Activated T-helper 2 cell treated with anti-CD3 and anti-CD28 coated beads, Interferon-gamma antibody, Interleukin-2, Interleukin-4, amounts not matched to agents 10 μg/mL and 5 μg/mL and 100 μg/mL, durations not matched to agents 14 hours and 24 hours and 36 hours (primary cell): ENCODE results near the gene WDR59. TPM values are rescaled to one million over a fixed set of nuclear protein-coding genes. Genes with fewer than 3 reads are reported as not detected.
"Not testable (repeated sequence)": the region's sequence is repeated elsewhere in the genome, so short reads cannot be mapped to it uniquely, and the experiment has no call there.

Experiments used
- DNase-seq: peaks from one replicate; pipeline ENCODE4 v3.0.0; 2021; ENCODE audit warnings: low spot score
- H3K27ac Mint-ChIP-seq: one replicate; pipeline ENCODE4 v1.8.0; 2021; ENCODE audit warnings: mixed read lengths
- H3K27me3 Mint-ChIP-seq: one replicate; pipeline ENCODE4 v1.8.0; 2021; ENCODE audit warnings: low read depth, mixed read lengths
- H3K36me3 Mint-ChIP-seq: one replicate; pipeline ENCODE4 v1.8.0; 2021; ENCODE audit warnings: low read depth, mixed read lengths
- H3K4me1 Mint-ChIP-seq: one replicate; pipeline ENCODE4 v1.8.0; 2021; ENCODE audit warnings: low read depth, mixed read lengths
- H3K4me3 Mint-ChIP-seq: one replicate; pipeline ENCODE4 v1.8.0; 2021; ENCODE audit warnings: low read depth, mild to moderate bottlenecking, moderate library complexity, mixed read lengths
- H3K9me3 Mint-ChIP-seq: one replicate; pipeline ENCODE4 v1.8.0; 2021; ENCODE audit warnings: mixed read lengths
- intact Hi-C: fragments of 100-400 bp; cut with micrococcal nuclease; formaldehyde crosslinking; loops from one replicate; pipeline ENCODE4 v1.15.1; 2023
- total RNA-seq: library from RNA; stranded (reverse); gene quantifications from 2 replicates; pipeline ENCODE4 v1.2.3, GENCODE V29; 2022

WDR59 gene
- total RNA-seq, result 83.9 and 92.0 TPM in 2 replicates

DNA sequence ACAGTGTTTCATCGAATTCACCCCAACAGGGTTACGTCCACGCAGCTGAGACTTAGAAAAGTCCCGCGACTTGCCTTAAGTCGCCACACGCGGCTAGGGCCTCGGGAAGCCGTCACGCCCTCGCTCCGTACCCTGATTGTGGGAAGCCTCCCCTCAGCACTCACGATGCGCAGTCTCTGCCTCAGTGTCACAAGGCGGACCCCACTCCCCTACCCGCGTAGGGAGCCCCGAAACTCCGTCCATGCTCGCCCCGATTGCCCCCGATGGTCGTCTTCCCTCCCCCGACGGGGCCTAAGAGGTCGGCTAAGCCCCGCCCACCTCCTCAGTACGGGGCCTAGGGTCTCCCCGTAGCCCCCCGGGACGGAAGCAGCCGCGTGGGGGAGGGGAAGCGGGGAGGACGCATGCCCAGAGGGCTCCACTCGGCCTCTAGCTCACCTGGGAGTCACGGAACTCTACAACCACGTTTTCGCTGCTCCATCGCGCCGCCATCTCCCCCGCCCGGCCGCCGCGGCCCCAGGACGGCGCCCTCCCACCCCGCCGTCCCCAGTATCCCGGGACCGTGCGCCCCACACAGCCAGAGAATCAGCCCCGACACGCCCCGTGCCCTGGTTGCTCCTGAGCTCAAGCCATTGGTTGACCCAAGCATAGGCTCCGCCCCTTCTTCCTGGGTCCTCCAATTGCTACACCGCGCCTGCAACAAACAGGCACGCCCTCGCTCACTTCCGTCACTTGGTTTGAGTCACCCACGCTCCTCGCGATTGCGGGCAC is at the start of gene WDR59:
WDR59 (minus strand) TSS at position 595 of the 768 bp plus-strand sequence; CDS start at position 489, 106 bp downstream.
- peaks cover 2% of the 10 kb centered on the region for H3K36me3 Mint-ChIP-seq
- peaks cover 7% of the 10 kb centered on the region for H3K4me1 Mint-ChIP-seq
- peak within 1 kb of the TSS; percentile 91 for H3K4me3 Mint-ChIP-seq
- DNase-seq, result peak; percentile 99
- H3K27me3 Mint-ChIP-seq, result no peaks in the 10 kb centered on the region
- intact Hi-C loops, result loop anchor here (1.0 to 2.0 kb wide), 4 partner anchors 14 to 284 kb away; partner anchors contain the start of genes MLKL and ZFP1
- H3K9me3 Mint-ChIP-seq, result no peaks in the 10 kb centered on the region
- H3K27ac Mint-ChIP-seq, result peak within 1 kb of the TSS; percentile 92

- peaks cover 5% of the 10 kb centered on the region for H3K4me1 Mint-ChIP-seq
- H3K36me3 Mint-ChIP-seq, result peaks cover 35% of the 10 kb centered on the region
- no peak for DNase-seq
- H3K27me3 Mint-ChIP-seq, result no peaks in the 10 kb centered on the region
- H3K4me3 Mint-ChIP-seq, result no peak overlapping the region
- intact Hi-C loops, result no loop called here
- no peak overlapping the region for H3K27ac Mint-ChIP-seq
- H3K9me3 Mint-ChIP-seq, result peaks cover 14% of the 10 kb centered on the region
Observed at GRCh38 chr16:75032655-75033054, 47.7 kb upstream of the WDR59 start.

GRCh38 chr16:75029854-75030253 is 44.9 kb upstream of the WDR59 start:
- H3K4me3 Mint-ChIP-seq, result no peak overlapping the region
- peaks cover 10% of the 10 kb centered on the region for H3K4me1 Mint-ChIP-seq
- DNase-seq, result no peak
- peaks cover 10% of the 10 kb centered on the region for H3K36me3 Mint-ChIP-seq
- H3K9me3 Mint-ChIP-seq, result no peaks in the 10 kb centered on the region
- no peak overlapping the region for H3K27ac Mint-ChIP-seq
- no peaks in the 10 kb centered on the region for H3K27me3 Mint-ChIP-seq
- intact Hi-C loops, result no loop called here

- Mint-ChIP-seq H3K27me3 (no peaks in the 10 kb centered on the region), H3K27ac (no peak overlapping the region), H3K4me1 (peaks cover 17% of the 10 kb centered on the region), H3K36me3 (peaks cover 11% of the 10 kb centered on the region), H3K9me3 (no peaks in the 10 kb centered on the region), H3K4me3 (no peak overlapping the region)
- intact Hi-C loops, result no loop called here
- DNase-seq, result no peak
Observed at GRCh38 chr16:75028544-75029135, 43.7 kb upstream of the WDR59 start.

GRCh38 chr16:75027520-75028300 is 42.8 kb upstream of the WDR59 start:
- intact Hi-C loops, result no loop called here
- Mint-ChIP-seq H3K27ac (no peak overlapping the region), H3K27me3 (no peaks in the 10 kb centered on the region), H3K36me3 (peaks cover 20% of the 10 kb centered on the region), H3K4me3 (no peak overlapping the region), H3K4me1 (peaks cover 21% of the 10 kb centered on the region), H3K9me3 (peaks cover 2% of the 10 kb centered on the region)
- DNase-seq, result no peak

- Mint-ChIP-seq H3K4me3 (no peak overlapping the region), H3K9me3 (peaks cover 5% of the 10 kb centered on the region), H3K4me1 (peaks cover 23% of the 10 kb centered on the region), H3K27me3 (no peaks in the 10 kb centered on the region), H3K27ac (no peak overlapping the region), H3K36me3 (peaks cover 23% of the 10 kb centered on the region)
- no peak for DNase-seq
- intact Hi-C loops, result no loop called here
Observed at GRCh38 chr16:75026892-75027391, 42.0 kb upstream of the WDR59 start.

DNA sequence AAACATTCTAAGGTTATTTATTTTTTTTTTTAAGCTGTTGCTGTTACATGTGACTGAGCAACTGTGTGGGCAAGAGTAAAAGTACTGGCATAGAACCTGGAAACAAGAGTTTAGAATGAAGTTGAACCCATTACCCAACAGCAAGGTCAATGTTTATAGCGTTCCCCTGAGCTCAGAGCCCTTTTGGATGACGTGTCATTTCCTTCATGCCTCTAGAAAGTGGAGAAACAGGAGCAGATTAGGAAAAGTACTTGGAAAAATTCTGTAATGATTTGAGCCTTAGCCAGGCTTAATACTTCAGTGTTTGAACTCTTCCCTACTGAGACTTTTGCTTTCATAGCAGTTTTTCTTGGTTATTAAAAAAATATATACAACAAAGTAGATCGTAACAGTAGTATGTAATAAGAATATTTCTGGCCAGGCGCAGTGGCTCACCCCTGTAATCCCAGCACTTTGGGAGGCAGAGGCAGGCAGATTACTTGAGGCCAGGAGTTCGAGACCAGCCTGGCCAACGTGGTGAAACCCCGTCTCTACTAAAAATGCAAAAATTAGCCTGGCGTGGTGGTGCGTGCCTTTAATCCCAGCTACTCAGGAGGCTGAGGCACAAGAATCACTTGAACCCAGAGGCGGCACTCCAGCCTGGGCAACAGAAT is 41.4 kb upstream of the WDR59 start:
- H3K27me3 Mint-ChIP-seq, H3K27ac Mint-ChIP-seq, intact Hi-C loops, DNase-seq, H3K4me3 Mint-ChIP-seq: not testable (repeated sequence)
- H3K36me3 Mint-ChIP-seq, result peaks cover 29% of the 10 kb centered on the region
- peaks cover 24% of the 10 kb centered on the region for H3K4me1 Mint-ChIP-seq
- H3K9me3 Mint-ChIP-seq, result peaks cover 11% of the 10 kb centered on the region

- Mint-ChIP-seq H3K9me3 (peaks cover 17% of the 10 kb centered on the region), H3K27ac (no peak overlapping the region), H3K36me3 (peaks cover 35% of the 10 kb centered on the region), H3K4me3 (no peak overlapping the region), H3K4me1 (peaks cover 26% of the 10 kb centered on the region), H3K27me3 (no peaks in the 10 kb centered on the region)
- DNase-seq, result no peak
- intact Hi-C loops, result no loop called here
Observed at GRCh38 chr16:75025761-75026160, 40.8 kb upstream of the WDR59 start.

DNA sequence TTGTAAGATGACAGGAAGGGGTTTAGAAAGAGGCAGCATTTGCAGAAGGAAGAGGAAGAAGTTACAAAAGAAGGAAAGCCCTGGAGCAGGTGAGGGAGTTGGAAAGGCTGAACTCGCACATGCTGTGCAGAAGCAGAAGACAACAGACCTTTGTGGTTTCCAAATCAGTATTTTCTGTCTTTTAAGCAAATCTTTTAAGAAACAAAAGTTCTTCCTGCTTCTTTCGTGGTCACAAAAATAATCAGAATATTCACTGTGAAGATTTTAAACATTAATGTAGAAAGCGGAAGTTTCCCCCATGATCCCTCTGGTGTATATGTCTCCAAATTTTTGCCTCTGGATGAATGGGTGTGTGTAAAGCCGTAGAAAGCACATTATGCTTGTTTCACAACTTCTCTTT is 39.7 kb upstream of the WDR59 start:
- Mint-ChIP-seq H3K36me3 (peaks cover 39% of the 10 kb centered on the region), H3K27me3 (no peaks in the 10 kb centered on the region), H3K9me3 (peaks cover 28% of the 10 kb centered on the region), H3K4me1 (peaks cover 23% of the 10 kb centered on the region), H3K27ac (peak overlapping the region; percentile 34), H3K4me3 (no peak overlapping the region)
- DNase-seq, result no peak
- intact Hi-C loops, result no loop called here

DNA sequence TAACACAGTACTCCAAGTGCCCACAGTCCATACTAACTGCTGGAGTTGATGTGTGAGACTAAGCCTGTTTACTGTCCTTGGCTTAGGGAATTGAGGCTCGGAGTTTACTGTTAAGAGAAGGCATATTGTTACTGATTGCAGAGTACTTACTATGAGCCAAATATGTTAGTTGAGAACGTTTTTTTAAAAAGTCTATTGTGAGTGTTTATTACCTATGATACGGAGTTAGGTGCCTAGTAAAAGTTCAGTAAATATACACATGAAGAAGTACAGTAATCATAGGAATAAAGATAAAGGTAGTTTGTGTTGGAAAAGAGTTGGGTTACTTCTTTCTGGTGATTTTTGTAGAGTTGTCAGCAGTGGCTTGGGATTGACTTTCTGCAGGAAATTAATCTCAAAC is 39.3 kb upstream of the WDR59 start:
- H3K27me3 Mint-ChIP-seq, result no peaks in the 10 kb centered on the region
- peaks cover 23% of the 10 kb centered on the region for H3K4me1 Mint-ChIP-seq
- no peak overlapping the region for H3K4me3 Mint-ChIP-seq
- peaks cover 43% of the 10 kb centered on the region for H3K36me3 Mint-ChIP-seq
- intact Hi-C loops, result no loop called here
- no peak for DNase-seq
- peak overlapping the region; percentile 34 for H3K27ac Mint-ChIP-seq
- peaks cover 32% of the 10 kb centered on the region for H3K9me3 Mint-ChIP-seq

- DNase-seq, result no peak
- Mint-ChIP-seq H3K36me3 (peaks cover 45% of the 10 kb centered on the region), H3K4me3 (no peak overlapping the region), H3K27me3 (no peaks in the 10 kb centered on the region), H3K4me1 (peaks cover 23% of the 10 kb centered on the region), H3K9me3 (peaks cover 32% of the 10 kb centered on the region), H3K27ac (peak overlapping the region; percentile 84)
- intact Hi-C loops, result loop anchor here (1.0 kb wide), 2 partner anchors 11 to 75 kb away; no protein-coding TSS in a partner anchor
Observed at GRCh38 chr16:75023009-75023408, 38.1 kb upstream of the WDR59 start.

- Mint-ChIP-seq H3K36me3 (peaks cover 47% of the 10 kb centered on the region), H3K4me3 (no peak overlapping the region), H3K9me3 (peaks cover 32% of the 10 kb centered on the region), H3K4me1 (peaks cover 24% of the 10 kb centered on the region), H3K27me3 (no peaks in the 10 kb centered on the region), H3K27ac (peak overlapping the region; percentile 84)
- intact Hi-C loops, result no loop called here
- DNase-seq, result no peak
Observed at GRCh38 chr16:75022567-75022966, 37.6 kb upstream of the WDR59 start.
